HepG2 (cell line): ENCODE results near the gene SS18L1. TPM values are rescaled to one million over a fixed set of nuclear protein-coding genes. Genes with fewer than 3 reads are reported as not detected.
A peak's percentile ranks its signal among the peaks of the same experiment; 100 is the strongest.

Experiments used
- BRCA1 ChIP-seq: sonication (generic); formaldehyde crosslinking; IDR thresholded peaks from 2 replicates; pipeline ENCODE4 v1.4.0; 2020; ENCODE audit warnings: missing genetic modification reagents
- CHD2 ChIP-seq: IDR thresholded peaks from 2 replicates; pipeline ENCODE4 v1.6.1; 2011; ENCODE audit warnings: low read depth, low read length, improper control_type of control experiment
- E2F1 ChIP-seq: sonication (generic); formaldehyde crosslinking; IDR thresholded peaks from 2 replicates; pipeline ENCODE4 v1.5.0; 2020; ENCODE audit warnings: missing genetic modification reagents
- HMG20B ChIP-seq: conservative IDR thresholded peaks from 2 replicates; pipeline ENCODE4 v1.6.1; 2016; ENCODE audit warnings: missing genetic modification reagents, missing compliant biosample characterization
- KLF6 ChIP-seq: IDR thresholded peaks from 2 replicates; pipeline ENCODE4 v1.8.0; 2016; ENCODE audit warnings: missing biosample characterization, missing genetic modification reagents
- MEF2D ChIP-seq: sonication (generic); formaldehyde crosslinking; IDR thresholded peaks from 2 replicates; pipeline ENCODE4 v1.5.1; 2020; ENCODE audit warnings: mild to moderate bottlenecking, missing genetic modification reagents
- MYC ChIP-seq: sonication (generic); formaldehyde crosslinking; IDR thresholded peaks from 2 replicates; pipeline ENCODE4 v1.9.0; 2021; ENCODE audit warnings: missing genetic modification reagents, borderline replicate concordance
- RFX1 ChIP-seq: fragments of 450-650 bp; IDR thresholded peaks from 2 replicates; pipeline ENCODE4 v1.6.1; 2017
- SIN3A ChIP-seq: IDR thresholded peaks from 2 replicates; pipeline ENCODE4 v1.6.1; 2011; ENCODE audit warnings: low read depth, mild to moderate bottlenecking, control low read depth, low read length, borderline replicate concordance
- SMARCE1 ChIP-seq: fragments of 450-650 bp; IDR thresholded peaks from 2 replicates; pipeline ENCODE4 v1.6.1; 2017; ENCODE audit warnings: borderline replicate concordance
- SP1 ChIP-seq, 2 experiments: fragments of 450-650 bp in 1 of 2; sonication (generic) in 1 of 2; formaldehyde crosslinking in 1 of 2; IDR thresholded peaks; 2 replicates each; pipeline versions ENCODE4 v1.4.0 to v1.6.1; 2016 to 2020; ENCODE audit warnings: missing genetic modification reagents in 1 of 2
- THYN1 ChIP-seq: sonication (generic); formaldehyde crosslinking; IDR thresholded peaks from 2 replicates; pipeline ENCODE4 v1.8.1; 2023; ENCODE audit warnings: low read depth, mild to moderate bottlenecking, moderate library complexity, missing genetic modification reagents, borderline replicate concordance
- ZBTB7B ChIP-seq: sonication (generic); formaldehyde crosslinking; IDR thresholded peaks from 2 replicates; pipeline ENCODE4 v1.4.0; 2020; ENCODE audit warnings: missing genetic modification reagents
- ZFP41 ChIP-seq: sonication (generic); formaldehyde crosslinking; IDR thresholded peaks from 2 replicates; pipeline ENCODE4 v1.4.0; 2020; ENCODE audit warnings: mild to moderate bottlenecking, missing genetic modification reagents, borderline replicate concordance
- ZMAT3 ChIP-seq: sonication (generic); formaldehyde crosslinking; conservative IDR thresholded peaks from 2 replicates; pipeline ENCODE4 v1.7.0; 2021; ENCODE audit warnings: missing genetic modification reagents
- ZNF280B ChIP-seq: sonication (generic); formaldehyde crosslinking; IDR thresholded peaks from 2 replicates; pipeline ENCODE4 v1.5.0; 2020; ENCODE audit warnings: missing genetic modification reagents, mild to moderate bottlenecking, borderline replicate concordance
- ZNF292 ChIP-seq: sonication (generic); formaldehyde crosslinking; IDR thresholded peaks from 2 replicates; pipeline ENCODE4 v1.8.1; 2022; ENCODE audit warnings: mild to moderate bottlenecking, low read depth, missing genetic modification reagents, borderline replicate concordance
- ZNF576 ChIP-seq: sonication (generic); formaldehyde crosslinking; IDR thresholded peaks from 2 replicates; pipeline ENCODE4 v1.4.0; 2020; ENCODE audit warnings: mild to moderate bottlenecking, missing genetic modification reagents
- ZNF577 ChIP-seq: sonication (generic); formaldehyde crosslinking; IDR thresholded peaks from 2 replicates; pipeline ENCODE4 v1.4.0; 2020; ENCODE audit warnings: mild to moderate bottlenecking, low read depth, missing genetic modification reagents, borderline replicate concordance
- ZNF747 ChIP-seq: sonication (generic); formaldehyde crosslinking; IDR thresholded peaks from 2 replicates; pipeline ENCODE4 v1.8.1; 2023; ENCODE audit warnings: missing genetic modification reagents, mild to moderate bottlenecking, borderline replicate concordance
- ZNF780A ChIP-seq: sonication (generic); formaldehyde crosslinking; IDR thresholded peaks from 2 replicates; pipeline ENCODE4 v1.8.0; 2022; ENCODE audit warnings: mild to moderate bottlenecking, missing genetic modification reagents, moderate library complexity
- ZNF850 ChIP-seq: sonication (generic); formaldehyde crosslinking; conservative IDR thresholded peaks from 2 replicates; pipeline ENCODE4 v1.9.0; 2021; ENCODE audit warnings: mild to moderate bottlenecking, missing genetic modification reagents
- ZNF891 ChIP-seq: sonication (generic); formaldehyde crosslinking; IDR thresholded peaks from 2 replicates; pipeline ENCODE4 v1.5.0; 2020; ENCODE audit warnings: mild to moderate bottlenecking, missing genetic modification reagents
- polyA plus RNA-seq, 8 experiments: library from polyadenylated mRNA; depleted of rRNA in 3 of 8; stranded (reverse) in 7 of 8; unstranded in 1 of 8; fragments of >200 nt; fragmentation: Illumina TruSeq in 4 of 8; extraction: Trizol in 4 of 8; gene quantifications; 2 replicates each; pipeline versions ENCODE4 v1.2.1 to v1.2.3, GENCODE V29; 2011 to 2016; ENCODE audit warnings: low read depth in 4 of 8, missing spikeins in 1 of 8, mixed read lengths in 1 of 8; ENCODE audit not compliant: insufficient read depth in 1 of 8
- total RNA-seq, 5 experiments: library from RNA; depleted of rRNA; stranded (reverse); fragments of >200 nt; fragmentation: Illumina TruSeq; extraction: Trizol; gene quantifications; 2 replicates each; pipeline ENCODE4 v1.2.3, GENCODE V29; 2016; ENCODE audit warnings: low read depth in 1 of 5
- TF ChIP-seq, protein P1 (sequence below): sonication (generic); formaldehyde crosslinking; IDR thresholded peaks from 2 replicates; pipeline ENCODE4 v1.4.0; 2020; ENCODE audit warnings: low read depth, mild to moderate bottlenecking, missing genetic modification reagents
- TF ChIP-seq, protein P2 (sequence below): IDR thresholded peaks from 2 replicates; pipeline ENCODE4 v1.6.1; 2018; ENCODE audit warnings: missing genetic modification reagents

SS18L1 gene
- total and polyA plus RNA-seq, 2 of the 13 experiments (the other 11 are each of a cell fraction or from before 2014, with no cell fraction given): 17.8 to 27.6 TPM

DNA sequence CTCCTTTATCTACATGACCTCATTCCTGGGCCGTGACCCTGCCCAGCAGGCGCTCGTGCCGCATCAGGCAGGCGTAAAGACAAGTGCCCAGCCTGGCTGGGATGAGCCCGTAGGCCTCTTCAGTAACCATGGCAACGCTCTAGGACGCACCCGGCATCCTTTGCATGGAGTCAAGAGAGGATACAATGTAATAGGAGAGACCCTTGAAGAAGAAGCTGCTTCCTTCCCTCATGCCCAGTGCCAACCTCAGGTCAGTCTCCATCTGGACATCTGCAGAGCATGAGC lies 26.3 kb upstream of the SS18L1 start (continued):
- no peak for TF ChIP-seq E2F1
- TF ChIP-seq CHD2: no peak
- TF ChIP-seq ZNF891 (CRISPR knock-in tag): peak; percentile 57; the same call in 1 of the 2 replicates
- TF ChIP-seq ZFP41: no peak
- TF ChIP-seq ZNF280B (CRISPR knock-in tag): peak; percentile 17; the same call in 1 of the 2 replicates
- no peak for TF ChIP-seq ZNF576
- TF ChIP-seq ZNF850 (CRISPR knock-in tag): no peak
- no peak for TF ChIP-seq ZMAT3
- TF ChIP-seq RFX1: peak; percentile 77
- TF ChIP-seq, protein P1, sequence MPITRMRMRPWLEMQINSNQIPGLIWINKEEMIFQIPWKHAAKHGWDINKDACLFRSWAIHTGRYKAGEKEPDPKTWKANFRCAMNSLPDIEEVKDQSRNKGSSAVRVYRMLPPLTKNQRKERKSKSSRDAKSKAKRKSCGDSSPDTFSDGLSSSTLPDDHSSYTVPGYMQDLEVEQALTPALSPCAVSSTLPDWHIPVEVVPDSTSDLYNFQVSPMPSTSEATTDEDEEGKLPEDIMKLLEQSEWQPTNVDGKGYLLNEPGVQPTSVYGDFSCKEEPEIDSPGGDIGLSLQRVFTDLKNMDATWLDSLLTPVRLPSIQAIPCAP (CRISPR knock-in tag): no peak
- no peak for TF ChIP-seq ZBTB7B (CRISPR knock-in tag)
- no peak for TF ChIP-seq SMARCE1
- TF ChIP-seq KLF6 (CRISPR knock-in tag): no peak
- 0 out of 2 replicates have a peak, but pooled peaks have one; percentile 24 for TF ChIP-seq ZNF292 (CRISPR knock-in tag)
- TF ChIP-seq SIN3A: no peak
- no peak for TF ChIP-seq THYN1
- no peak for TF ChIP-seq ZNF577 (CRISPR knock-in tag)
- TF ChIP-seq, protein P2, sequence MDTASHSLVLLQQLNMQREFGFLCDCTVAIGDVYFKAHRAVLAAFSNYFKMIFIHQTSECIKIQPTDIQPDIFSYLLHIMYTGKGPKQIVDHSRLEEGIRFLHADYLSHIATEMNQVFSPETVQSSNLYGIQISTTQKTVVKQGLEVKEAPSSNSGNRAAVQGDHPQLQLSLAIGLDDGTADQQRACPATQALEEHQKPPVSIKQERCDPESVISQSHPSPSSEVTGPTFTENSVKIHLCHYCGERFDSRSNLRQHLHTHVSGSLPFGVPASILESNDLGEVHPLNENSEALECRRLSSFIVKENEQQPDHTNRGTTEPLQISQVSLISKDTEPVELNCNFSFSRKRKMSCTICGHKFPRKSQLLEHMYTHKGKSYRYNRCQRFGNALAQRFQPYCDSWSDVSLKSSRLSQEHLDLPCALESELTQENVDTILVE: no peak
- TF ChIP-seq HMG20B (CRISPR knock-in tag): no peak
- no peak for TF ChIP-seq MEF2D (CRISPR knock-in tag)
- TF ChIP-seq ZNF747 (CRISPR knock-in tag): no peak
- TF ChIP-seq BRCA1 (CRISPR knock-in tag): no peak
- no peak for TF ChIP-seq ZNF780A (CRISPR knock-in tag)
- no peak for TF ChIP-seq MYC (CRISPR knock-in tag)
- TF ChIP-seq SP1 (IDR thresholded peaks at IDR 0.05): no peak
- no peak for TF ChIP-seq SP1 (CRISPR knock-in tag; IDR thresholded peaks at IDR 0.05)
